ENCODE results near the gene SNX8. TPM values are rescaled to one million over a fixed set of nuclear protein-coding genes. Genes with fewer than 3 reads are reported as not detected.

SNX8 gene
- total and polyA plus RNA-seq, 9 of the 15 experiments (the other 6 are each of a cell fraction or from before 2014, with no cell fraction given) = 2.7 to 51.6 (median 16.9) TPM

- POLR2A ChIA-PET = interaction anchor here (0.6 kb wide), 1 partner anchor 28 kb away, joined by 4 read pairs; no protein-coding TSS in a partner anchor
- FAIRE-seq (no peak), ATAC-seq (peak; percentile 65), DNase-seq (ENCODE audit: extremely low read depth in 1 of 4, low spot score in 3 of 4) (peak in 1 of 4 experiments; percentile 34)
- Histone ChIP-seq H3K27ac (ENCODE audit: extremely low read depth, low read depth, low read length) (no peak overlapping the region), H3K4me3 (no peak overlapping the region), H3K4me1 (replicated peaks in 1 of 2; ENCODE audit: control insufficient read depth in 2 of 2, insufficient read depth in 2 of 2, low read length in 2 of 2) (peaks cover 0 to 11% of the 10 kb centered on the region in 2 experiments; a peak in 1 of 5 replicates), H3K9me1 (ENCODE audit: control insufficient read depth, insufficient read depth, low read length) (no peaks in the 10 kb centered on the region), H4K20me1 (replicated peaks; ENCODE audit: control insufficient read depth, insufficient read depth, low read length) (no peaks in the 10 kb centered on the region), H3K79me2 (ENCODE audit: control insufficient read depth, insufficient read depth, low read length) (no peaks in the 10 kb centered on the region), H3K4me2 (ENCODE audit: insufficient read depth, low read length) (no peak overlapping the region), H3K9ac (ENCODE audit: insufficient read depth in 1 of 2, low read depth in 2 of 2, low read length in 2 of 2) (no peak overlapping the region), H3K36me3 (ENCODE audit: control insufficient read depth, insufficient read depth, low read length) (no peaks in the 10 kb centered on the region), H3K9me3 (replicated peaks; ENCODE audit: control insufficient read depth, insufficient read depth, low read depth, low read length) (no peaks in the 10 kb centered on the region), H3K27me3 (ENCODE audit: control insufficient read depth in 2 of 2, insufficient read depth in 2 of 2, low read length in 2 of 2) (no peaks in the 10 kb centered on the region), H2AFZ (ENCODE audit: low read depth, low read length) (0 out of 2 replicates have a peak overlapping the region, but pooled peaks have one; percentile 32)
- 28% methylated on average over 6 of the region's 6 CpGs for WGBS (ENCODE audit: insufficient coverage, low coverage, missing lambda C conversion rate)
- intact Hi-C loops (cut with micrococcal nuclease) (no loop called here), in situ Hi-C loops (cut with MboI) (no loop called here)
- no TSS peak for BruUV-seq (replicated peaks)
- CTCF ChIA-PET (ENCODE audit: low intra/inter-chr PET ratio) = interaction anchor here (1.1 kb wide), 1 partner anchor 12 kb away, joined by 3 read pairs; no protein-coding TSS in a partner anchor
- TF ChIP-seq KDM1A (IDR thresholded peaks at IDR 0.05) (peak; percentile 21 to 35; a peak in 1 of 4 replicates), NFE2 (IDR thresholded peaks at IDR 0.05; ENCODE audit: low read depth) (peak; percentile 89), EP400 (IDR thresholded peaks at IDR 0.05) (peak; percentile 39; the same call in 1 of the 2 replicates), SOX6 (IDR thresholded peaks at IDR 0.05) (no peak), C11orf30 (IDR thresholded peaks at IDR 0.05; ENCODE audit: low read depth) (peak; percentile 87), GATA2 (CRISPR knock-in tag; IDR thresholded peaks at IDR 0.05) (0 out of 2 replicates have a peak, but pooled peaks have one; percentile 14), MAFF (IDR thresholded peaks at IDR 0.05; ENCODE audit: low read length) (peak; percentile 47; the same call in 1 of the 2 replicates), ARID1B (IDR thresholded peaks at IDR 0.05) (peak; percentile 46; the same call in 1 of the 2 replicates), SREBF1 (IDR thresholded peaks at IDR 0.05; ENCODE audit: borderline replicate concordance, low read depth, low read length) (peak; percentile 83; the same call in 1 of the 2 replicates), POLR3A (IDR thresholded peaks at IDR 0.05; ENCODE audit: borderline replicate concordance, extremely low read depth, insufficient read depth, insufficient read length) (peak; percentile 53), SMARCA4 (IDR thresholded peaks at IDR 0.05) (peak; percentile 55; the same call in 1 of the 2 replicates), HMGN3 (IDR thresholded peaks at IDR 0.05; ENCODE audit: borderline replicate concordance, extremely low read depth, insufficient read length, low read depth, low read length) (no peak), ZNF23 (CRISPR knock-in tag; IDR thresholded peaks at IDR 0.05) (no peak), MAFG (tag; conservative IDR thresholded peaks at IDR 0.05) (peak; percentile 71), FOSL1 (tag; conservative IDR thresholded peaks at IDR 0.05) (peak; percentile 45; the same call in 1 of the 2 replicates), FOXP4 (CRISPR knock-in tag; IDR thresholded peaks at IDR 0.05; ENCODE audit: borderline replicate concordance) (no peak), RCOR1 (IDR thresholded peaks at IDR 0.05; ENCODE audit: borderline replicate concordance in 1 of 2, low read depth in 2 of 2, low read length in 2 of 2) (peak in 1 of 2 experiments; percentile 52; a peak in 1 of 4 replicates), ZNF324 (CRISPR knock-in tag; IDR thresholded peaks at IDR 0.05) (no peak), ZNF316 (IDR thresholded peaks at IDR 0.05) (peak; percentile 74; the same call in 1 of the 2 replicates), FOS (IDR thresholded peaks at IDR 0.05; ENCODE audit: extremely low read depth, insufficient read length) (peak; percentile 6), JUND (IDR thresholded peaks at IDR 0.05; ENCODE audit: borderline replicate concordance, low read depth, low read length) (peak; percentile 50; the same call in 1 of the 2 replicates), JUND (tag; IDR thresholded peaks at IDR 0.05; ENCODE audit: borderline replicate concordance, low read depth, low read length) (no peak), SMARCE1 (IDR thresholded peaks at IDR 0.05) (0 out of 2 replicates have a peak, but pooled peaks have one; percentile 40)
Observed at GRCh38 chr7:2331707-2332106, 17.5 kb upstream of the SNX8 start.

Measured in K562 (cell line).